ENCODE measurements around the gene SNX13.

SNX13 gene

GRCh38 chr7:17774716-17775288 lies 165.5 kb downstream of the SNX13 start:
- no peak overlapping the region for H3K27ac Mint-ChIP-seq (ENCODE audit: low read depth)
- no peak for ATAC-seq (replicated peaks; ENCODE audit: extremely low read depth, poor library complexity, severe bottlenecking)
- peaks cover 2% of the 10 kb centered on the region for H3K36me3 Mint-ChIP-seq (ENCODE audit: insufficient read depth)
- no peaks in the 10 kb centered on the region for H3K9me3 Mint-ChIP-seq
- peaks cover 14% of the 10 kb centered on the region for H3K4me1 Mint-ChIP-seq
- no peaks in the 10 kb centered on the region for H3K27me3 Mint-ChIP-seq
- no peak for DNase-seq (ENCODE audit: low spot score in 2 of 2)
- H3K4me3 Mint-ChIP-seq: no peak overlapping the region

DNA sequence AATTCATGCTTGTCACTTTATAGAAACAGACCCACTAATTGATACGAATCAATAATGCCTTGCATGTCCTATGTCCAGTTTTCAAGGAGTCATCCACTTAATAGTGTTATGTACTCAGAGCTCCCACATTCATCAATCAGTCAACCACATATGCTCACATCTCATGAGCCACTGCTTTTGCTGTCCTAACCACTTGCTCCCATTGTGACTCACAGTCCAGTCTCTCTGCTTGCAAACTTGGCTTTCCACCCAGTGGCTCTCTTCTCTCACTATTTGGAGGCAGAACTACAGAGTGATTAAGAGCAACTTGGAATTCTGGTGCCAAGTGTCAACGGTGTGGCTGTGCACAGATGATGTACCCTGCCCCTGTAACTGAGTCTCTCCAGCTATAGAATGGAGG lies 166.0 kb downstream of the SNX13 start:
- Mint-ChIP-seq H3K27me3 (no peaks in the 10 kb centered on the region), H3K9me3 (no peaks in the 10 kb centered on the region), H3K4me1 (peaks cover 14% of the 10 kb centered on the region), H3K27ac (ENCODE audit: low read depth) (no peak overlapping the region), H3K4me3 (no peak overlapping the region), H3K36me3 (ENCODE audit: insufficient read depth) (peaks cover 2% of the 10 kb centered on the region)
- ATAC-seq (replicated peaks; ENCODE audit: extremely low read depth, poor library complexity, severe bottlenecking): no peak
- no peak for DNase-seq (ENCODE audit: low spot score in 2 of 2)

GRCh38 chr7:17773289-17773626 lies 167.0 kb downstream of the SNX13 start:
- ATAC-seq (replicated peaks; ENCODE audit: extremely low read depth, poor library complexity, severe bottlenecking): no peak

GRCh38 chr7:17772581-17773288 lies 167.6 kb downstream of the SNX13 start:
- no peak for DNase-seq (ENCODE audit: low spot score in 2 of 2)
- Mint-ChIP-seq H3K27ac (ENCODE audit: low read depth) (no peak overlapping the region), H3K4me3 (no peak overlapping the region), H3K36me3 (ENCODE audit: insufficient read depth) (peaks cover 2% of the 10 kb centered on the region), H3K4me1 (peaks cover 14% of the 10 kb centered on the region), H3K9me3 (no peaks in the 10 kb centered on the region), H3K27me3 (no peaks in the 10 kb centered on the region)
- ATAC-seq (replicated peaks; ENCODE audit: extremely low read depth, poor library complexity, severe bottlenecking): no peak

More at GRCh38 chr7:17773289-17773626, 167.0 kb downstream of the SNX13 start:
- Mint-ChIP-seq H3K27ac (ENCODE audit: low read depth) (no peak overlapping the region), H3K9me3 (no peaks in the 10 kb centered on the region), H3K4me1 (peaks cover 14% of the 10 kb centered on the region), H3K27me3 (no peaks in the 10 kb centered on the region), H3K36me3 (ENCODE audit: insufficient read depth) (peaks cover 2% of the 10 kb centered on the region), H3K4me3 (no peak overlapping the region)
- no peak for DNase-seq (ENCODE audit: low spot score in 2 of 2)

DNA sequence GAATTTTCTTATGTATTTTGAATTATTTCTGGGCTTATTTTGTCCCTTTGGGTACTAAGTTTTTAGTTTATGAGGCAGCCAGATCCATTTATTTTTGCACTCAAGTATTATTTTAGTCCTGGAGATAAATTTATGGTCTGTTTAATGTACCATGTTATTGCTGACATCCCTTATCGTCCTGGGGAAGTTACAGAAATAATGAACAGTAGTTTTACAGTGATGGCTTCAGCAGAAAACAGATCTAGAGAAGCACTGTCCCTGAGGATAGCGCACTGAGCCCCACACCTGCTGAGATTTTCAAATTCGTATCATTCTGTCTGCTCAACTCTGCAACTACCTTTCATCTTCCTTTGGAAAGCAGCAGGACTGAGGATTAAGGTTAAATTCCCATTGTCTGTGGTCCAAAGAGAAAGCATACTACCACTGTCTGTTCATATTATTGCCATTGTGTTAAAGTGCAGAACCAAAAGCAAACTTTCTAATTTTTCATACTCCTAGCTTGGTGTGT lies 168.3 kb downstream of the SNX13 start:
- ATAC-seq (replicated peaks; ENCODE audit: extremely low read depth, poor library complexity, severe bottlenecking) (no peak), DNase-seq (ENCODE audit: low spot score in 2 of 2) (no peak)
- H3K4me3 Mint-ChIP-seq: no peak overlapping the region
- peaks cover 14% of the 10 kb centered on the region for H3K4me1 Mint-ChIP-seq
- H3K9me3 Mint-ChIP-seq: no peaks in the 10 kb centered on the region
- H3K27me3 Mint-ChIP-seq: no peaks in the 10 kb centered on the region
- peaks cover 2% of the 10 kb centered on the region for H3K36me3 Mint-ChIP-seq (ENCODE audit: insufficient read depth)
- no peak overlapping the region for H3K27ac Mint-ChIP-seq (ENCODE audit: low read depth)

DNA sequence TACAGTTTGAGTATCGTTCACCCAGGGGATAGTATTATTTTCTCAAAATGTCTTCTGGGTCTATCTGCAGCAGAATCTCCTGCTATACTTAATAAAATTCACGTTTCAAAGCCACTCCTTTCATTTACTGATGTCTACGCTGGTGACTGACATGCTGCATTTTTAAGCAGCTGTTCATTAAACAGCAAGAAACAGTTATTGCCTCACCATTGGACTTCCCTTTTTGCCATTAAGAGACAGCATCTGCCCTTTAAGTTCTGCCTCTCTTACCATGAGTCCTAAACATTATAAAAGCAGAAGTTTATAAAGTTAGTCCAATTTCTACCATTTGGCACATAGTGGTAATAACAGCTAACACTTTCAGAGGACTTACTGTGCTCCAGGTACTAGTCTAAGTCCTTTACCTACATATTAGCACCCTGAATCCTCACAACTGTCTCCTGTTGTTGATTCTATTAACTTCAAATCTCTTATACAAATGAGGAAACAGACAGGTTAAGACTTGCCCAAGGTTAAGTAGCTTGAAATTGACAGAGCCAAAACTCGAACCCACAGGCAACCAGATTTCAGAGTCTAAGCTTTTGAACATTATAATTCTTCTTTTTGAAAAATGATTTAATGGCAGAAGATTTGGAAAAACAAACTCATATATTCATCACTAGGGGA lies 169.5 kb downstream of the SNX13 start:
- Mint-ChIP-seq H3K4me3 (no peak overlapping the region), H3K27ac (ENCODE audit: low read depth) (no peak overlapping the region), H3K36me3 (ENCODE audit: insufficient read depth) (peaks cover 2% of the 10 kb centered on the region), H3K27me3 (no peaks in the 10 kb centered on the region), H3K9me3 (no peaks in the 10 kb centered on the region), H3K4me1 (peaks cover 14% of the 10 kb centered on the region)
- ATAC-seq (replicated peaks; ENCODE audit: extremely low read depth, poor library complexity, severe bottlenecking): no peak
- no peak for DNase-seq (ENCODE audit: low spot score in 2 of 2)

DNA sequence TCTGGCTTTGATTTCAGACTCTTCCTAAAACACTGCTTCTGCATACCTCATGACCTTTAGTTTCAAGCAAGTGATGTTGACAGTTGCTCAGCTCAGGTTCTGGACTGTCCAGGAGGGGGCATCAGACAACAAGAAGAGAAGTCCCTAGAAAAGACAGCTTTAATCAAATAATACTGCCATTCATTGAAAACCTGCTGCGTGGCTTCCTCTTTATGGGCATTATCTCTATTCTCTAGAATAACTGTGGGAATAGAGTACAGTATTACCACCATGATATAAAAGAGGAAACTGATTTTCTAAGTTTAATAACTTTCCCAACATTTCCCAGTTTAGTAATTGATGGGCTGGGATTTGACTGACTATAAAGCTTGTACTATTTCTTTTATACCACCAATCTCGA lies 170.4 kb downstream of the SNX13 start:
- H3K4me3 Mint-ChIP-seq: no peak overlapping the region
- no peaks in the 10 kb centered on the region for H3K27me3 Mint-ChIP-seq
- H3K27ac Mint-ChIP-seq (ENCODE audit: low read depth): no peak overlapping the region
- H3K9me3 Mint-ChIP-seq: no peaks in the 10 kb centered on the region
- H3K4me1 Mint-ChIP-seq: peaks cover 14% of the 10 kb centered on the region
- DNase-seq (ENCODE audit: low spot score in 2 of 2) (peak in 1 of 2 donors; percentile 21), ATAC-seq (replicated peaks; ENCODE audit: extremely low read depth, poor library complexity, severe bottlenecking) (peak; percentile 56)
- H3K36me3 Mint-ChIP-seq (ENCODE audit: insufficient read depth): peaks cover 2% of the 10 kb centered on the region

GRCh38 chr7:17758008-17758407 lies 182.3 kb downstream of the SNX13 start:
- DNase-seq (ENCODE audit: low spot score in 2 of 2): no peak
- H3K4me3 Mint-ChIP-seq: no peak overlapping the region
- H3K27ac Mint-ChIP-seq (ENCODE audit: low read depth): no peak overlapping the region
- ATAC-seq (replicated peaks; ENCODE audit: extremely low read depth, poor library complexity, severe bottlenecking): no peak
- H3K9me3 Mint-ChIP-seq: no peaks in the 10 kb centered on the region
- H3K27me3 Mint-ChIP-seq: no peaks in the 10 kb centered on the region
- H3K4me1 Mint-ChIP-seq: no peaks in the 10 kb centered on the region
- H3K36me3 Mint-ChIP-seq (ENCODE audit: insufficient read depth): no peaks in the 10 kb centered on the region

- no peak overlapping the region for H3K4me3 Mint-ChIP-seq
- no peaks in the 10 kb centered on the region for H3K9me3 Mint-ChIP-seq
- H3K4me1 Mint-ChIP-seq: no peaks in the 10 kb centered on the region
- H3K27ac Mint-ChIP-seq (ENCODE audit: low read depth): no peak overlapping the region
- DNase-seq (ENCODE audit: low spot score in 2 of 2) (no peak), ATAC-seq (replicated peaks; ENCODE audit: extremely low read depth, poor library complexity, severe bottlenecking) (no peak)
- H3K36me3 Mint-ChIP-seq (ENCODE audit: insufficient read depth): peaks cover 2% of the 10 kb centered on the region
- no peaks in the 10 kb centered on the region for H3K27me3 Mint-ChIP-seq
Observed at GRCh38 chr7:17746020-17746530, 194.2 kb downstream of the SNX13 start.

GRCh38 chr7:17745610-17746009 lies 194.7 kb downstream of the SNX13 start:
- no peaks in the 10 kb centered on the region for H3K9me3 Mint-ChIP-seq
- no peak overlapping the region for H3K4me3 Mint-ChIP-seq
- no peak overlapping the region for H3K27ac Mint-ChIP-seq (ENCODE audit: low read depth)
- no peaks in the 10 kb centered on the region for H3K27me3 Mint-ChIP-seq
- no peaks in the 10 kb centered on the region for H3K4me1 Mint-ChIP-seq
- ATAC-seq (replicated peaks; ENCODE audit: extremely low read depth, poor library complexity, severe bottlenecking): no peak
- DNase-seq (ENCODE audit: low spot score in 2 of 2): no peak
- H3K36me3 Mint-ChIP-seq (ENCODE audit: insufficient read depth): peaks cover 2% of the 10 kb centered on the region

- ATAC-seq (replicated peaks; ENCODE audit: extremely low read depth, poor library complexity, severe bottlenecking): no peak
- Mint-ChIP-seq H3K36me3 (ENCODE audit: insufficient read depth) (peaks cover 2% of the 10 kb centered on the region), H3K4me3 (no peak overlapping the region), H3K4me1 (no peaks in the 10 kb centered on the region), H3K27me3 (no peaks in the 10 kb centered on the region), H3K9me3 (no peaks in the 10 kb centered on the region), H3K27ac (ENCODE audit: low read depth) (no peak overlapping the region)
- no peak for DNase-seq (ENCODE audit: low spot score in 2 of 2)
Observed at GRCh38 chr7:17743316-17743715, 197.0 kb downstream of the SNX13 start.

DNA sequence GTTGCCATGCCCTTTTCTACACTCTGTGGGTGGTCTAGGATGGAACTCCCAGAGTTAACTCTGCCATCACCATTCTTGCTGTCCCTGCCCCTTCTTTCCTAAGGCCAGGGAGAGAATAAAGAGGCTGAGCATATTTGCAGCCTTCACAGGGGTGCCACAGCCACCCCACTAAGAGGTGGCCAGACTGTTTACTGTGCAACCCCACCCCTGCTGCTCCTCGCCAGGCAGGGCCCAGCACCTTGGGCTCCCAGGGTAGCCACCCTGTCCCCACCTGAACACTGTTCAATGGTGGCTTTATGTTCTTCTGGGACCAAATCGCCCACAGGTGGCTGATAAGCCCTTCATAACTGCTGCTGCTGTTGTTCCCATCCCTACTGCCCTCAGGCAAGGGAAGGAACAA lies 198.9 kb downstream of the SNX13 start:
- Mint-ChIP-seq H3K27ac (ENCODE audit: low read depth) (no peak overlapping the region), H3K4me3 (no peak overlapping the region), H3K9me3 (no peaks in the 10 kb centered on the region), H3K36me3 (ENCODE audit: insufficient read depth) (peaks cover 2% of the 10 kb centered on the region), H3K4me1 (no peaks in the 10 kb centered on the region), H3K27me3 (peaks cover 18% of the 10 kb centered on the region)
- DNase-seq (ENCODE audit: low spot score in 2 of 2): no peak
- no peak for ATAC-seq (replicated peaks; ENCODE audit: extremely low read depth, poor library complexity, severe bottlenecking)
